MM.1S (cell line): ENCODE measurements around the gene TBC1D10A.

Experiments
- DNase-seq: peaks from one replicate; pipeline ENCODE4 v3.0.0-alpha.2; 2015
- H2AFZ ChIP-seq: fragments of 300-600 bp; sonication (generic); 2 replicates; pipeline ENCODE4 v1.6.0; 2016; ENCODE audit warnings: antibody characterized with exemption, low read length
- H3F3A ChIP-seq: fragments of 300-600 bp; sonication (generic); 2 replicates; pipeline ENCODE4 v1.6.1; 2016; ENCODE audit warnings: mild to moderate bottlenecking, antibody characterized with exemption, low read length, moderate library complexity, mixed read lengths; ENCODE audit not compliant: insufficient read depth
- H3K27ac ChIP-seq: fragments of 300-600 bp; sonication (generic); 2 replicates; pipeline ENCODE4 v1.5.1; 2016; ENCODE audit warnings: mild to moderate bottlenecking, low read length
- H3K27me3 ChIP-seq: fragments of 300-600 bp; sonication (generic); replicated peaks from 2 replicates; pipeline ENCODE4 v1.6.0; 2016; ENCODE audit warnings: low read length; ENCODE audit not compliant: insufficient read depth
- H3K36me3 ChIP-seq: fragments of 300-600 bp; sonication (generic); replicated peaks from 2 replicates; pipeline ENCODE4 v1.6.1; 2016; ENCODE audit warnings: mild to moderate bottlenecking, low read length, mixed read lengths; ENCODE audit not compliant: insufficient read depth
- H3K4me1 ChIP-seq: fragments of 300-600 bp; sonication (generic); 2 replicates; pipeline ENCODE4 v1.6.1; 2016; ENCODE audit warnings: low read length, mixed read lengths
- H3K4me2 ChIP-seq: fragments of 300-600 bp; sonication (generic); 2 replicates; pipeline ENCODE4 v1.6.0; 2016; ENCODE audit warnings: low read depth, low read length
- H3K4me3 ChIP-seq: fragments of 300-600 bp; sonication (generic); 2 replicates; pipeline ENCODE4 v1.5.1; 2016; ENCODE audit warnings: low read length, mixed read lengths
- H3K79me2 ChIP-seq: fragments of 300-600 bp; sonication (generic); 2 replicates; pipeline ENCODE4 v1.6.1; 2016; ENCODE audit warnings: mixed run types, low read length, mixed read lengths
- H3K9ac ChIP-seq: fragments of 300-600 bp; sonication (generic); 2 replicates; pipeline ENCODE4 v1.6.1; 2016; ENCODE audit warnings: low read length, mixed read lengths
- H3K9me2 ChIP-seq: fragments of 300-600 bp; sonication (generic); replicated peaks from 2 replicates; pipeline ENCODE4 v1.6.1; 2016; ENCODE audit warnings: mild to moderate bottlenecking, low read length, mixed read lengths; ENCODE audit not compliant: insufficient read depth
- H3K9me3 ChIP-seq: fragments of 300-600 bp; sonication (generic); replicated peaks from 2 replicates; pipeline ENCODE4 v1.6.1; 2016; ENCODE audit warnings: mild to moderate bottlenecking, low read length, mixed read lengths; ENCODE audit not compliant: insufficient read depth
- H4K20me1 ChIP-seq: fragments of 300-600 bp; sonication (generic); 2 replicates; pipeline ENCODE4 v1.6.1; 2016; ENCODE audit warnings: mild to moderate bottlenecking, low read length, moderate library complexity, mixed read lengths; ENCODE audit not compliant: insufficient read depth
- EZH2 ChIP-seq: fragments of 300-600 bp; sonication (generic); optimal IDR thresholded peaks from 2 replicates; pipeline ENCODE3; 2017; ENCODE audit warnings: low read depth, mild to moderate bottlenecking, antibody characterized with exemption, low read length, mixed read lengths
- EZH2phosphoT487 ChIP-seq: fragments of 300-600 bp; sonication (generic); IDR thresholded peaks from 2 replicates; pipeline ENCODE4 v1.6.1; 2018; ENCODE audit warnings: antibody characterized with exemption, low read length
- TF ChIP-seq, protein P1 (sequence below): fragments of 300-600 bp; sonication (generic); IDR thresholded peaks from 2 replicates; pipeline ENCODE4 v1.5.1; 2016; ENCODE audit warnings: antibody characterized with exemption, low read length, mixed read lengths

The TBC1D10A gene

GRCh38 chr22:30348404-30348803 is 21.7 kb upstream of the TBC1D10A start:
- no peak overlapping the region for H3K27ac ChIP-seq
- H3K4me2 ChIP-seq, result no peak overlapping the region
- no peaks in the 10 kb centered on the region for H3K4me1 ChIP-seq
- no peak for DNase-seq
- peaks cover 71% of the 10 kb centered on the region for H3K79me2 ChIP-seq
- H3K9me2 ChIP-seq, result no peaks in the 10 kb centered on the region
- H3K4me3 ChIP-seq, result no peak overlapping the region
- no peak for TF ChIP-seq EZH2
- TF ChIP-seq, protein P1, sequence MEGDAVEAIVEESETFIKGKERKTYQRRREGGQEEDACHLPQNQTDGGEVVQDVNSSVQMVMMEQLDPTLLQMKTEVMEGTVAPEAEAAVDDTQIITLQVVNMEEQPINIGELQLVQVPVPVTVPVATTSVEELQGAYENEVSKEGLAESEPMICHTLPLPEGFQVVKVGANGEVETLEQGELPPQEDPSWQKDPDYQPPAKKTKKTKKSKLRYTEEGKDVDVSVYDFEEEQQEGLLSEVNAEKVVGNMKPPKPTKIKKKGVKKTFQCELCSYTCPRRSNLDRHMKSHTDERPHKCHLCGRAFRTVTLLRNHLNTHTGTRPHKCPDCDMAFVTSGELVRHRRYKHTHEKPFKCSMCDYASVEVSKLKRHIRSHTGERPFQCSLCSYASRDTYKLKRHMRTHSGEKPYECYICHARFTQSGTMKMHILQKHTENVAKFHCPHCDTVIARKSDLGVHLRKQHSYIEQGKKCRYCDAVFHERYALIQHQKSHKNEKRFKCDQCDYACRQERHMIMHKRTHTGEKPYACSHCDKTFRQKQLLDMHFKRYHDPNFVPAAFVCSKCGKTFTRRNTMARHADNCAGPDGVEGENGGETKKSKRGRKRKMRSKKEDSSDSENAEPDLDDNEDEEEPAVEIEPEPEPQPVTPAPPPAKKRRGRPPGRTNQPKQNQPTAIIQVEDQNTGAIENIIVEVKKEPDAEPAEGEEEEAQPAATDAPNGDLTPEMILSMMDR, result no peak
- no peak for TF ChIP-seq EZH2phosphoT487
- no peaks in the 10 kb centered on the region for H3K9me3 ChIP-seq
- no peaks in the 10 kb centered on the region for H3K27me3 ChIP-seq
- no peak overlapping the region for H3K9ac ChIP-seq
- no peak overlapping the region for H2AFZ ChIP-seq
- H4K20me1 ChIP-seq, result no peaks in the 10 kb centered on the region
- H3K36me3 ChIP-seq, result peaks cover 25% of the 10 kb centered on the region
- H3F3A ChIP-seq, result no peaks in the 10 kb centered on the region

DNA sequence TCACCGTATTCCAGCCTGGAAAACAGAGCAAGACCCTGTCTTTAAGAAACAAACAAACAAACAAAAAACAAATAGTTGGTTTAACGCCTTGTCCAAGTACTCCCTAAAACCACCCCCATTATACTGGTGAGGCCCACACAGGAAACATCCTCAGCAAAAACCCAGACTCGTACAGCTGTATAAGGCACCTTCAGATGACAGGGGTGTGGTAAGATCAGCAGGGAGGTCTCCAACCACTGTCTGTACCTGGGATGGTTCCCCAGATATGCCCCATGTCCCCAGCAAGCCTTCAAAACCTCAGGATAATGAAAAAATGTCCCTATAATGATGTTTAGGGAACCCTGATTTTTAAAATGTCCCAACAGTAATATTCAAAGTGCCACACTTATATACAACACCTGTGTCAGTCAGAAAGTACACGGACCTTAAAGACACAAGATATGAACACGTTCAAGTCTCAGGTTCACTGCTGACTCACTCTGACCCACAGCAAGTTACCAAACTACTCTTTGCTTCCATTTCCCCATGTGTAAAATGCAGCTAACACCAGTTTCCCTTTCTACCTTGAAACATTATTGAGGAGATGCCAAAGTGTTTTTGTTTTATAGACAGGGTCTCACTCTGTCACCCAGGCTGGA is 20.6 kb upstream of the TBC1D10A start:
- no peak overlapping the region for H3K27ac ChIP-seq
- H3K4me2 ChIP-seq, result no peak overlapping the region
- TF ChIP-seq EZH2, result no peak
- no peak for TF ChIP-seq EZH2phosphoT487
- TF ChIP-seq, protein P1, result no peak
- no peaks in the 10 kb centered on the region for H4K20me1 ChIP-seq
- no peak for DNase-seq
- no peaks in the 10 kb centered on the region for H3K4me1 ChIP-seq
- peaks cover 63% of the 10 kb centered on the region for H3K79me2 ChIP-seq
- H3K9me3 ChIP-seq, result no peaks in the 10 kb centered on the region
- H3F3A ChIP-seq, result no peaks in the 10 kb centered on the region
- H3K9me2 ChIP-seq, result no peaks in the 10 kb centered on the region
- peaks cover 26% of the 10 kb centered on the region for H3K36me3 ChIP-seq
- H3K4me3 ChIP-seq, result no peak overlapping the region
- H3K27me3 ChIP-seq, result no peaks in the 10 kb centered on the region
- H3K9ac ChIP-seq, result no peak overlapping the region
- H2AFZ ChIP-seq, result no peak overlapping the region

- TF ChIP-seq, protein P1, result no peak
- no peak for TF ChIP-seq EZH2phosphoT487
- TF ChIP-seq EZH2, result no peak
- Histone ChIP-seq H4K20me1 (no peaks in the 10 kb centered on the region), H3K4me3 (no peak overlapping the region), H3K79me2 (peaks cover 37% of the 10 kb centered on the region), H3K27ac (no peak overlapping the region), H3K4me1 (no peaks in the 10 kb centered on the region), H3K9me3 (no peaks in the 10 kb centered on the region), H3K9me2 (no peaks in the 10 kb centered on the region), H3K36me3 (peaks cover 36% of the 10 kb centered on the region), H3K9ac (no peak overlapping the region), H3F3A (no peaks in the 10 kb centered on the region), H3K27me3 (no peaks in the 10 kb centered on the region), H2AFZ (no peak overlapping the region), H3K4me2 (no peak overlapping the region)
- no peak for DNase-seq
Observed at GRCh38 chr22:30344447-30345200, 17.9 kb upstream of the TBC1D10A start.
